Activated gamma-delta T cell treated with anti-CD3 and anti-CD28 coated beads, Interleukin-2, amount 50 U/mL, for 16 hours (primary cell): ENCODE measurements around the gene PRKCA.

Source experiments
- DNase-seq: peaks from one replicate; pipeline ENCODE4 v3.0.0-alpha.2; 2020; ENCODE audit warnings: low read depth

The PRKCA gene

DNA sequence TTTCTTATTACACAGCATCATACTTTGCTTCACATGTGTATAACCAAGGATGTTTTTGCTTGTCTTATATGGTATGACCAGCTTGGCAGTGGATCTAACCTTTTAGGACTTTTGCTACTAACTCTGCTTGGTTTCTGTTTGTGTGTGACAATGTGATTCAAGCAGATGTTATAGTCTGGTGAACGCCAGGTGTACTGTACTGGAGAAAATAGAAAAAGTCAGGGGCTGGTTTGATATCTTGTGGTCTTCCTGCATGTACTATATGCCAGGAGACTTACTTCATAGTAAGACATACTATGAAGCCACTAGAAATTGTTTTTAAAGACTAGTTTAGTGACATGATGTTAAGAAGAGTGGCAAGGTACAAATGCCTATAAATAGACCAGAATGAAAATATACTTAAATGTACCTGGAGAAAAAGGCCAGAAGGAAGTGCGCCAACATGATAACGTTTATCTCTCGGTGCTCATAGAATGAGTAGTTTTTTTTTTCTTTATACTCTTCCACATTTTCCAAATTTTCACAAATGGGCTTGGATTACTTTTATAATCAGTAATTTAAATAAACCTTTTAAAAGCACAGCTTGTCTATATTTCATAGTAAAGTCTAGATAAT is 112.3 kb downstream of the PRKCA start:
- DNase-seq: no peak

DNA sequence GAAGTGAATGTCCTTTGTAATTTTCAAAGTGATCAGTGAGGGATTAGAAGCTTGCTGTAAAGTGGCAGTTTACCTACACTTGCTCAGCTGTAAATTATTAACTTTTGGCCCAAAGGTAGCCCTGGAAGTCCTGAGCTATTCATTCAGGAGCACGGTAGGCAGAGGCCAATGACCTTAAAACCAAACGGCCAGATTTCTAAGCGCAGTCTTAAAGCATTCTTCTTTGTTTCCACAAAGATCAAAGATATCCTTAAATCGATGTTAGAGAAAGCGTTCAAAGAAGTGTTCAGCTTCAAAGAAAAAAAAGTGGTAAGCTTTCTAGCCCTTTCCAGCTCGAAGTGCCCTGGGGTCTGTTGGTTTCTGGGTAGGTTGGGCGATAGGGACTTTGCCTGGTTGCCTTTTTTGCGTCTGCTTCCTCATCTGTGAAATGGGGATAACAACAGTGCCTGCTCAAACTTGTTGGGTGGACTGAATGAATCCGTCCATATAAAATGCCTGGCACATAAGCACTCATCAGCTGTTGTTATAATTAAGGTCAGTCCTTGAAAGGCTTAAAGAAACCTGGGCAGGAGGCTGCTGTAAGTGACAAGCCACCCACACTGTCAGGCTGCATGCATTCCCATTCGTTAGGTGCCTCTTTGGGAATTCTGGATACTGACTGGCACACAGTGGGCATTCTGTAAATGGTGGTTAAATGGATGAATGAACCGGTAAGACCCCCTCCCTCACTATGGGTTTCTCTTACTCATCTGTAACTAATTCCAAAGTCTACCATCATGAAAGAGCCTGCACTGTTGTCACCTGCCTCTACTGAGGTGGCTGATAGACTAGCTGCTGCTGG is 113.2 kb downstream of the PRKCA start:
- DNase-seq: no peak

DNA sequence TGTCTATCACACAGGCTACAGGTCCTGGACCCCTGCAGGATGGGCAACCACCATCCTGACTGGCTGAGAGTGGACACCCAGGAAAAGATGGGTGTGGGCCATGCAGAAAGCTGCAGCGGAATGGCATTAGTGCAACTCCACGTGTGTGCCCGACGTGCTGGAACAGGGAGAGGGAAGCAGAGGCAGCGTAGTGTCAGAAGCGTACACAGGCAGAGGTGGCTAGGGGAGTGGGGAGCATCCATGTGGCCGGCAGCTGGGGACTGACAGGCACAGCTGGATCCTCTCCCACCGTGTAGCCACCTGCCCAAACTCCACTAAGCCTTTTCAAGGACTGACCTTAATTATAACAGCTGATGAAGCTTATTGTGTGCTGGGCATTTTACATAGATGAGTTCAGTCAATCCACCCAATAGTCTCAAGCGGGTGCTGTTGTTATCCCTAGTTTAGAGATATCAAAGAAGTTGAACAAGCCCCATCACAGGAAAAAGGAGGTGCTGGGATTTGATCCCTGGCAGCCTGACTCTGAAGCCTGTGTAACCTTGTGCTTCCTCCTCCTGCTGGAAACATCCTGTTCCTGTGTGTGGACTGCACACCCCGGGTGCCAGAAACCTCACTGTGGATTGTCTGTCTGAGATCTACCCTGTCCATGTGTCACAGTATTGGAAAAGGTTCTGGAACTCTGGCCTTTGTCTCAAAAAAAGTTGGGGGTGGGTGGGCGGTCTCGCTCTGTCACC is 114.0 kb downstream of the PRKCA start:
- no peak for DNase-seq

DNA sequence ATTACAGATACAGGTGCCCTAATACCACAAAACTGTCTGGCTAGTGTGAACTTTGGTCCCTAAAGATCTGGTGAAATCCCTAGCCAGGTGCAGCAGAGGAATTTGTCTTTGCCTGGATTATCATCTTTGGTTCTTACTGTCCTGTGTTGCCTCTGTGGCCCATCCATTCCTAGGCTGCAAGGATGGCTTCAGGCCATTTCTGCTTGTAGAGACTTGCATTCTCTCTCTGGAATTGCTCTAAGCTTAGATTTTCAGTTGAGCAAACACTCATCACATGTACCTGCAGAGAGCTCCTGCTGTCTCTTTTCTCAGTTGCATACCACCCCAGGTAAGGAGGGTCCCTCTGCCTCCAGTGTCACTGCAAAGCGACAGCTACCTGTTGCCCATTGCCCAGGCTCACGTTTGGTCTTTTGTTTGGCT is 114.9 kb downstream of the PRKCA start:
- no peak for DNase-seq

DNA sequence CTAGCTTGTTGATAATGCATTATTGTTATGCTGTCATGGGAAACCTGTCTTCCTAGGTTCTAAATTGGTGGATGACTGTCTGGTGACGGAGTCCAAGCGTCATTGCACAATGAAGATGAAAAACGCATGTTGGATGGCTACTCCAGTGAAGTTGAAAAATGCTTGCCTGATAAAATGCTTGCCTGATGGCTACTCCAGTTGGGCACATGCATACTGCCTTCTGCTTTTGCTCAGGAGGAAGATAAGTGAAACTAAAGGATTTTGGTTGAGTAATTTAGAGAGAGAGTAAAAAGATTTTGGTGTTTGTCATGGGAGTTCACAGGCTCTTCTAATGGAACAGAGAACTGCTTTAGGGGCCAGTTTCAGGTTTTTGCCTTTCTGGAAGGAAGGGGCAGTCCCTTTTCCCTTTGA is 118.6 kb downstream of the PRKCA start:
- DNase-seq: no peak

DNA sequence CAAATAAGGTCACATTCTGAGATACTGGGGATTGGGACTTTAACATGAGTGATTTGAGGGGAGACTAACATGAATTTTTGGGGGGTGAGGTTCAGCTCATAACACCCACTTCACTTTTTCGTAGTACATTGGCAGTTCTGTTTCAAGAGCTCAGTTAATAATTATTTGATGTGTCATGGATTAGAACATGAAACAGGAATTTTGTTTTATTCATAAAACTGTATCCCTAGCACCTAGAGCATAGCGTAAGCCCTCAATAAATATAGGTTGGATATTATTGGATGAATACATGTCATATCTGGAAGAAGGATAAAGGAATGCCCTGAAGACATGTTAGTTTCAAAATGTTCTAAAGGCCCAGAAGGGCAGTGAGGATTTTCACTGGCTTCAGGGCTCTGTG is 119.8 kb downstream of the PRKCA start:
- no peak for DNase-seq

DNA sequence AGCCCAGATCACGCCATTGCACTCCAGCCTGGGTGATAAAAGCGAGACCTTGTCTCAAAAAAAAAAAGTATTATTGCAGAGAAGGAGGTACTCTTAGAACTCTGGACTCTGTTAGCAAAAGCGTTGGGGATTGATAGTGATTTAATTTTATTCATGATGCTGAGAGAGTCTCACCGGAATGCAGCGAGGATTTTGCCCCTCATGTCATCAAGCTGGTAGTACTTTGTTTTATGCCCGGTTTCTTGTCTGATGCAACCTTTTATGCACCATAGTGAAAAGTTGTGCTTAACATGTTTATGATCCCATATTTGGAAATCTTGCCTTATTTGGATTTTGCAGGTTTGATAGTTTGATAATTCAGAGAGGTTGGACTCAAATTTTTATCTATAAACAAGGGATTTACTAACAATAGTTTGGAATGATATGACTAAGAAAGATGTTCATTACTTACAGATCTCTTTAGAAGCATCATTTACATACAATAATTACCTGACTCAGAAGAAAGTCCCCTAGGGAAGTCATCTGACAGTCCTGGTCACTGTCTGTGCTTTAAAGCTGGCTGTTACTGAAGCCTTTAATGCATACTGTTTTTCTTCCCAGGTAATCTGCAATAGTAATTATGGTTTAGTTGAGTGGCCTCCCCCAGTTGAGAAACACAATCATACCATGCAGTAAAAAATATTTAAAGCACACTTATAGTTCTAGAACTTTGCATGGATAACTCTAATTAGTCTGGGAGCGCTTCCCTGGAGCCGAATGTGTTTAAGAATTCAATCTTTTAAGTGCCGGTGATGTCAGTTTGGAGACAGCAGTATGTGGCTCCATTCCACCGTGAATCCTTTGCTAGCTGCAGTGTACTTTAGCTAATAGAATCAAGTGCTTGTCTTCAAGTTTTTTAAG is 120.9 kb downstream of the PRKCA start:
- DNase-seq: no peak

DNA sequence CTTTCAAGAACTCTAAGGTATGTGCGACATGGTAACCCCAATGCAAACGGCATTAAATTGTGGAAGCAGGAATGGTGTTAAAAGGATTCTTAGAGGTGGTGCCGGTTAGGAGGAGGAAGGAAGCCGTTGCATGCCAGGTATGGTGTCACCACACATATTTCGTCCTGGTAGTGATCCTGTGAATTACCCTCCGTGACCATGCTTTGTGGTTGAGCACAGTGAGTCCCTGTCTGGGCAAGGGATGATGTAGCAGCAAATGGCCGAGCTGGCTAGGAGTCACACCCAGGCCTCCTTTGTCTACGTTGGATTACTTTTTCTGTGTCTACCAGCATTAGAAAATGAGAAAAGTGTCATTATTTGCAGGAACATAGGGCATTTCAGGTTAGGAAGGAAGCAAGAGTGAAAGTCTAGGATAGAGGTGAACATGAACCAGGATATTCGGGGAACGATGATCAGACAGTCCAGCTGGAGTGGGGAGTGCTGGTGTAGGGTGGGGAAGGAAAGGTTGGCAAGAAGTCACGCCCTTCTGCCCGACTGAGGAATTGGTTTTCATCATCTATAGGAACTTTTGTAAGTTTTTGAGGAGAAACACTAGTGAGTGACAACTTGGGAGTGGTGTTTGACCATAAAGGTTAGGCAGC is 123.5 kb downstream of the PRKCA start:
- DNase-seq: no peak

DNA sequence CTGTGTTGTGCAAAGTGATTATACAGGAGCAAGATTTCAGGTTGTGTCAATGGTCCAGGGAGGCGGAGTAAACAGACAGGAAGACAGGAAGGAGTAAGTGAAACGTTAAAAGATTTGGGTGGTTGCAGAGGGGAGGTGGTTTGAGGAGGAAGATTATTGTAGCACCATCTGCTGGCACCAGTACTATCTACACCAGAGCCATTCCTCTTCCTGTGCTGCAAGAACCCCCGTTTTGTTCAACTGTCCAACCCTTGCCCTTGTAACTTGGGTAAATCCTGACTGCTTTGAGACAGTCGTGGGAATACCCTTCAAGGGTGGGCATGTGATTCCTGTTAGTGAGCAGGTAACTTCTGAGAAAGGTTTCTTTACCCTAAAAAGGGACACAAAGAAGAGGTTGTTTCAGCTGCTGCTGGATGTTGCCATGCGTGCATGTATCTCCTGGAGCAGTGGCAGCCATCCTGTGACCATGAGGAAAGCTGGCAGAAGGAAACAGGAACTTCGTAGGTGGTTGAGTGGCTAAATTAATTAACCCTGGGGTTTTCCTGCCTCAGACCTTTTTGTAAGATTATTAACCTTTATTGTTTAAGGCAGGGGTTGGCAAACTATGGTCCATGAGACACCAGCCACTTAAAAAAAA is 124.1 kb downstream of the PRKCA start:
- DNase-seq: no peak

DNA sequence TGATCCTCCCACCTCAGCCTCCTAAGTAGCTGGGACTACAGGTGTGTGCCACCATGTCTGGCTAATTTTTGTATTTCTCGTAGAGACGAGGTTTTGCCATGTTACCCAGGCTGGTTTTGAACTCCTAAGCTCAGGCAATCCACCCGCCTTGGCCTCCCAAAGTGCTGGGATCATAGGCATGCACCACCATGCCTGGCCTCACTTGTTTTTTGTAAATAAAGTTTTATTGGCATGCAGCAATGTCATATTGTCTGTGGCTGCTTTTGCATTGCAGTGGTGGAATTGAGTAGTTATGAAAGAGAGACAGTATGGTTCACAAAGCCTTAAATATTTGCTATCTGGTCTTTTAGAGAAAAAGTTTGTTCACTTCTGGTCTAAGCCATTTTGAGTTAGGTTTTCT is 124.7 kb downstream of the PRKCA start:
- no peak for DNase-seq

DNA sequence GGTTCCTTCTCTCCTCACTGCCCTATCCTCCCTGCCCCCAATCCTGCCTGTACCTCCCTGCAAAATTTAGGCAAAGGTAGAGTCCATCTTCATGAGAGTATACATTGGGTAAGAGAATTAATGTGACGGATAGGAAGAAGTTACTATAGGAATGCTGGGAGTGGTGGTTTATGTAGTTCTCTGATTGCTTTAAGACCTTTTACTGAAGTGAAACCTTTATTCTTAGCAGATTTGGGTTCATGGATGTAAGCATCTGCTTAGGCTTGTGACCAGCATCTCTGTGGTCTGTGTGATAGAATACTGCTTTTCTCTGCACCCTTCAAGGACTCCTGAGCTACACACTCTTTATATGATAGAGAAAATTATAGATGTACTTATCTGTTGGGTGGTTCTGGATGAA is 127.3 kb downstream of the PRKCA start:
- DNase-seq: no peak

DNA sequence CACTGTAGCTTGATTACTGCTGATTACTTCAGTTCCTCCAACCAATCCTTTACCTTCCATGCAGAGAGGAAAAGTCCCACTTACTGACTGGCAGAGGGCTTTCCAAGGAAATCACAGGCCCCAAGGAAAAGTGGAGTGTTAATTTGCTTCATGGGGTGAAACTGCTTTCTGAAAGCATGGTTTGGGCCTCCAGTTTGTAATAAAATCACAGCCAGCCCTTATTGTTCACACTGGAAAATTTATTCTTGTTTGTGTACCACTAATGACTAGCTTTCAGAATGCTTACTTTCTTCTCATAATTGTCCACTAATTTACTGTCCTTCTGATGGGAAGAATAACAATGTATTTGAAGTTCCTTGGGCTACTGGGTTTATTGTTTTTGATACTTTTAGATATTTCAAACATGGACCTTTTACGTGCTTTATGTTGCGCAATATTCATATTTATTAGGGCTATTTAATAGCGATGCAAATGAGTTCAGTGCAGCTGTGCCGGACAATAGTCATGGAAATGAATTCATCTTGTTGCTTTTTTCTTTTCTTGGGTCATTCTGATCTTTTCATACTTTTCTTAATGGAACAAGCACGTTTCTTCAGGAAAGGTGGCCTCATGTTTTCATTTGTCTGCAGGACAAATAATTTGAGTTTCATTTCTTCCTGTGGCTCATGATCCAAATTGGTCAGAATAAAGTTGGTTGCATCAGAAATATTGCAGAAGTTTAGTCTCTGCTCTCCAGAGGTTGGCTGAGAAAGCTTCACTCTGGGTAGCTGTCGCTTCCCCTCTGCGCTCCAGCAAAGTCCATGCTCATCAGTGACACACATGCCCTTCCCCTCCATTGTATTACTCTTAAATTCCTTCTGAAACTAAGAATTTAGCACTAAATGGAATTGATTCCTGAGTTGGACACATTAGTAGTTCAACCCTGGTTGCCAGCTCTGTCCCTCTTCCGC is 128.7 kb downstream of the PRKCA start:
- no peak for DNase-seq

DNA sequence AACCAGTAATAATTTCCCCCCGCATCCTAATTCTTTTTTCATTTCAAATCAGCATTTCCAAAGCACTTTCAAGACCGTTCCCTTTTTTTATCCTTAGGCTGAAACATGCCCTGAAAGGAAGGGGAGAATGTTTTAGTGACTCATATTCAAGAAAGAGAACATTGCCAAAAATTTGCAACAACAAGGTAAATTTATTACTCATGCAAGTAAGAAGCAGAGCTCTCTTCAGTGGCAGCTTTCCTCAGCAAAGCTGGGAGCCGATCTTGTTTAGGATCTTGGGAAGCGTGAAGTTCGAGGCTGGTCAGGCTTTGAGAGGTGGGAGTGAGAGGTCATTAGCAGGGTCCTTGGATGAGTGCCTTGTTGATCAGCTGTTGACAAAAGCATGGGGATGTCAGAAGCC is 129.5 kb downstream of the PRKCA start:
- no peak for DNase-seq

DNA sequence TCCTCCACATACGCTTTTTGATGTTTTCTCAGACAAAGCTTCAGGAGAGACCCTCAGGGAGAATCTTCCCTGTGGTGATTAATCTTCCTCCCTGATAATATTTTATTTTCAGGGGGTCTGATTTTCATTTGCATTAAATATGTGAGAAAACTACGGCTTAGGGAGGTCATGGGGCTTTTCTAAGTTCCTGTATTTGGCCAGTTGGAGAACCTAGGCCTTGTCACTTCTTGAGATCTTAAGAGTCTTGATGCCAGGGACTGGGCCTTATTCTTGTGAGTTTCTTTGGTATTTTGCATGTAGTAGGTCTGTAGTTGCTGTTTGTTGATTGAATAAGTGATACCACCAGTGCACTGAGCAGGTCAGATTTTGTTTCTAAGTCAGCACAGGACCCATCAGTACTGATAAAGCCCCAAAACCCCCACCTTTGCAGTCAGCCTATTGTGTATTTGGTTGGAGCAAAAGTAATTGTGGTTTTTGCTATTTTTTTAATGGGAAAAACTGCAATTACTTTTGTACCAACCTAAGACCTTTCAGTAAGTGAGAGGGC is 130.1 kb downstream of the PRKCA start:
- DNase-seq: no peak

DNA sequence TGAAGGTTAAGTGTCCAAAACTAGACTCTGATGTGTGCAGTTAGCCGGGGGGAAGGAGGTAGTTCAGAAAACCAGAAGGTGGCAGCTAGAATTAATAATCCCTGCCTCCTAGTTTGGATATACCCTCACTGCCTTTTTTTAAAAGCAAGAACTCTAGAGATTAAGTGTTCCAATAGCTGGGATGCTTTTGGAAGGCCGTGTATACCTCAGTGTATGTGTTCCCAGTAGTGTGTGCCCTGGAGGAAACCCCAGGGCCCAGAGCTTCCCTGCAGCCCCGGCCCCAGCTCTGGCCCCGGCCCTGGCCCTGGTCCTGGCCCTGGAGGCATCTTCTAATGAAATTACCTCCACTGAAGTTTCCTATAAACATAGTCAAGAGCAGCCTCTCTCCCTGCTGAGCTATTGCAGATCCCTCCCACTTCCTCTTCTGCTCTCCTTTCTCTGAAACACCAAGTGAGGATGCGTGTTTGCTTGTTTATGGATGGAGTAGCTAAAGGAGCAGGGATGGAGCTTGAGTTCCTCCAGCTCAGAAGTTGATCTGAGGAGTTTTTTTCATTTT is 130.7 kb downstream of the PRKCA start:
- DNase-seq: no peak

DNA sequence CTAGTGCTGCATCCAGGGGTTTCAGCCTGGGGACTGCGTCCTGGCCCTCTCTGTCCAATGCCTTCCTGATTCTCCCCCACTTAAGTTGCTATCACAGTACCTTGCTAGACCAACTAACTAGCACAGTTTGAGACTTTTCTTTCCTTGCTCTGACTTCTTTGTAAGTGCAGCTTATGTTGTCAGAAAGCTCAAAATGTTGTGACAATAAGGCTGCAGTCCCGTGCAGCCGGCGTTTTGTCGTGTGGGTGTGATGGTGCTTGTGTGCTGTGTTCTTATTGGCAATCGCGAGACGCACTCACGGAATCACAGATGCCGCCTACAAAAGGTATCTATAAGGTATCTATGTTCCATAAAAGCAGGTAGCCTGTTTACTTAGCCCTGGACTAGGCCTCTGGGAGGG is 132.8 kb downstream of the PRKCA start:
- no peak for DNase-seq

DNA sequence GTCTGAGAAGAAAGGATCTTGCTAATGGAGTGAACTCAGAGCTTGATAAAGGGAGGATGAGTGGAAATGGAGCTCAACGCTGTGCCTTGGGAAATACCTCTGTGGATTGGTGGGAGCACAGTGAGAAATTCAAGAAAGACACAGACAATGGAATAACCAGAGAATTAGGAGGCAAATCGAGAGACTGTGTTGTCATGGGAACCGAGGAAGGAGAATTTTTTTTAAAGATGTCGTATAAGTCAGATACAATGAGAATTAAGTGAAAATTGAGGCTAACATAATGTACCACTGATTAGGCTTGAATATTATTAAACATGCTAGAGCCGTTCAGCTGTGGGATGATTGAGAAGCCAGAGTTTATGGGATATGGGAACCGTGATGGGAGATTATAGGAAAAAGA is 134.2 kb downstream of the PRKCA start:
- no peak for DNase-seq

DNA sequence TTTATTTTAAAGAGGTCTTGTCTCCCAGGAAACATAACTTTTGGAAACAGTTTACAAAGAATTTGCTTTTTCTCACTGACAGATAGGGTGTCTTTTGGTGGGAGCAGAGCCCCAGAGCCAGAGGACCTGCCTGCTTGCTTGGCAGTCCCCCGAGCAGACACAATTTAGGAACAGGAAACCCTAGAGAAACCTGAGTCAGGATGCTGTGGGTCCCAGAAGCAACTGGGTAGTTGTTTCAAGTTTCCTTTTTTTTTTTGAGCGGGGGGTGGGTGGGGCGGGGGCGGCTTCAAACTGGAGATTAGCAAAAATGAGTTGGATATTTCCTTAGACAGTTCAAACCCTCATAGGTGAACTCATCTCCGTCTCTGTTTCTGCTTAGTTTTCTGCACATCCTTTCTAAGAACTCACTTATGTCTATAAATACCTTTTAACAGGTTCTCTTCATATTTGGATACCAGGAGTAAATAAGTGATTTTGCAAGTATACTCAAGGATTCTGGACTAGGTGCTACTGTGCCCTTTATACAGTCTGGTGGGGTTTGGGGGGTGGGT is 135.1 kb downstream of the PRKCA start:
- no peak for DNase-seq

DNA sequence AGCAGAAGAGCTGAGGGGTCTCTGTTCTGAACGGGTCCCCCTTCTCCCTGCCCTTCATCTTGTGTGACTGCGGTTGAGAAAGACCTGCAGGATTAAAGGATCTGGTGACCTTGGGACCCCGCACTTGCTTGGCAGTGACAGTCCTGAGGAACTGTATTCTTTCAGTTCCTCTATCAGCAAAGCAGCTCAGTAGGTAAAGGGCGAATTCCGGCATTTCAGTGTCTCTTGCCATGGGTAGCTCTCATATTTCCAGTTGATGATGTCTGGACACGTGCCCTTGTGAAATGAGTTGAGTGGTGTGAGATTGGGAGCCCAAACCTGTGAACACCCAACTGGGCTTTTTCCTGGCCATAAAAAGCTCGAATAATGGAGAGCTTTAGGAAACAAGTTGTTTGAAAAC is 135.7 kb downstream of the PRKCA start:
- DNase-seq: no peak
